GM21381 (cell line): ENCODE data around the gene FBRS.
A peak's percentile ranks its signal among the peaks of the same experiment; 100 is the strongest.
"Not testable (repeated sequence)": the region's sequence is repeated elsewhere in the genome, so short reads cannot be mapped to it uniquely, and the experiment has no call there.

Source experiments
- ATAC-seq: cut with Tn5 transposase; IDR thresholded peaks from one replicate; pipeline ENCODE4 v1.9.1; 2021; ENCODE audit warnings: mild to moderate bottlenecking, moderate library complexity; ENCODE audit not compliant: unreplicated experiment

Gene FBRS

DNA sequence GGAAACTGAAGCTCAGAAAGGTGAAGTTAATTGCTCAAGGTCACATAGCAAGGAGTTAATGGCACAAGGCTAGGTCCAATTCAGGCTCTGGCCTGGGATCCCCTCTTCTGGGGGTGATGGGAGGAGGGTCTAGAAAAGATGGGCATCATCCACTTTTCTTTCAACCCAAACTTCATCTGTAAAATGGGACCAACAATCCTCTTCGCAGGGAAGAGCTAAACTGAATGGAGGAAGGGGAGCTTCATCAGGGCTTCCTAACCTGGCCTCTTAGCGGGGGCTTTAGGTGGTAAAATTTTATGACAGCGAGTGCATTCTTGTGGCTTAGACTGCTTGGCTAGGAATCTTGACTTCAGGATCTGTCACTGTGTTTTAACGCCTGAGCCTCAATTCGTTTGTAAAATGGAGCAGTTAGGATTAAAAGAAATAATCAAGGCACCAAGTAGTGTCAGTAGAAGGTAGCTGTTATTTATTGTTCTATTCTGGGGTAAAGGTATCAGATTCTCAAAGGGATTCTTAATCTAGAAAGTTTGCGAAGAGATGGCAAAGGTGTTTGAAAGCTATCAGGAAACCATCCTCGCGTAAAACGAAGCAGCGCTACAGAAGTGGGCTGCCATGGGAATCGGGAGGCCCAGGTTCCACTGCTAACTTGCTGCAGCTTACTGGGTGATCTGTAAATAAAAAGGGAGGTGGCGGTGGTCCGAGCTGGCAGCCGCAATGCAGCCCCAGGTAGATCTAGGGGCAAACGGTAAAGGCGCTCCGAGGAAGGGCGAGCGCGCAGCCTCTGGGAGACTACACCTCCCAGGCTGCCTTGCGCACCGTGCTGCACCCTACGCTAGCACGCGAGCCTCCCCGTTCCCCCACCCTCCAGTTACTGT, 39.3 kb downstream of the FBRS start:
- ATAC-seq = peak; percentile 82

DNA sequence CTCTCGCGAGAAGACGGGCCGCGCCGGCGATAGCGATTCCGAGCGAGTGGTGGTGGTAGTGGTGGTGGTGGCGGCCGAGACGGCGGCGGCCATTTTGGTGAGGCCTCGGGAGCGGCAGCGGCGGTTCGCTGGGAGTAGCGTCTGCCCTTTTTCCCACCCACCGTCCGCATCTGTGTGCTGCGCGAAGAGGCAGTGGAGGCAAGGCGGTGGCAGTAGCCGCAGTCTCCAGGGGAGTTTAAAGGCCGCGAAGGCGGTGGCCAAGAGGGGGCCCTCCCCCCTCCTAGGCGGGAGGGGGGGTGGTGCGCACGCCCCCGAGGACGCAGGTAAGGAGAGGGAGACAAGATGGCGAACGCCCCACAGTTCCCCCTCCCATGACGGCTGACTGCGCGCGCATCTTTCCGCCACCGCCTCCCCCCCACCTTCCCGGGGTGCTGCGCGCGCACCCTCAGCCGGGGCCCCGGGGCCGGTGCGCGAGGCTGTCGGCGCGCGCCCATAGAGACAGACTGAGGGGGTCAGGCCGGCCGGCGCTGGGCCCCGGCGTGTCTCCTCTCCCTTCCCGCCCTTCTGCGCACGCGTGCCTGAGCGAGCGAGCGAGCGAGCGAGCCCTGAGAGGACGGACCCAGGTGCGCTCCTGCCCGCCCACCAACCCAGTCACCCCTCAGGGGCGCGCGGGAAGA, 40.0 kb downstream of the FBRS start:
- peak; percentile 64 for ATAC-seq

DNA sequence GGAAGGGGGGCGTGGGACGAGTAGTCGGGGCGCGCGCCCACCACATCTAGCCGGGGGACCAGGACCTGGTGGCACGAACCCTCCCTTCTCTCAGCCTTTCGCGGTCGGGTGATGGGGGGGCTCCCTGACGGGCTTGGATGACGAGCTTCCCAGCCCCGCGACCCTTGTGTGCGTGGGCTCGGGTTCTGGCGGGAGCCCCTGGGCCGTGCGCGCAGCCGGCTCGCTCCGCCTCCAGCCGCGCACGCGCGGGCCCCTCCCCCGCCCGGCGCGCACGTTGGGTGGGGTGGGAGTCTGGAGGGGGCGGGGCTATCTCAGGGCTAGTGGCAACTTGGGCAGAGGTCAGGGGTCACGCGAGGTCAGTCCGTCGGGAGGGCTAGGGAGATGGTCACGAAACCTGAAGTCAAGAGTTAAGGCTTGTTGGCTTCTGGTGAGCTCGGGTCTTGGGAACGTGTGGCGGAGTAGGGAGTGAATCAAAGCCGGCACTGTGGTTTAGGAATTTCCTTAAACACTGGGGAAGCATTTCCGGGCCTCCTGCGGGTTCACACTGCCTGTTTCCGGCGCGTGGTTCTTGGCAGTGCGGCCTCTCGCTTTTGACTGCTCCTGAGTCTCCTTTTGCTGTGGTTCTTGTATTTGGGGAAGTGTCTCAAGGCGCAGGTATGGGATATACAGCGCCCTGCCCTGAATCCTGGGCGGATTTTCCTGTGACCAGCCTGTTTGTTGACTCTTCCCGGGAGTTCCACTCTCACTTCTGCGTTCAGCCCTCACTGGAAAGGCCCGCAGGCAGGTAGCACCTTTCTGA, 40.8 kb downstream of the FBRS start, which contains the start of gene SRCAP:
Gene SRCAP (plus strand): TSS at position 356 of the 799 bp plus-strand sequence. CDS start 1,654 bp downstream, outside the sequence.
- peak; percentile 32 for ATAC-seq

DNA sequence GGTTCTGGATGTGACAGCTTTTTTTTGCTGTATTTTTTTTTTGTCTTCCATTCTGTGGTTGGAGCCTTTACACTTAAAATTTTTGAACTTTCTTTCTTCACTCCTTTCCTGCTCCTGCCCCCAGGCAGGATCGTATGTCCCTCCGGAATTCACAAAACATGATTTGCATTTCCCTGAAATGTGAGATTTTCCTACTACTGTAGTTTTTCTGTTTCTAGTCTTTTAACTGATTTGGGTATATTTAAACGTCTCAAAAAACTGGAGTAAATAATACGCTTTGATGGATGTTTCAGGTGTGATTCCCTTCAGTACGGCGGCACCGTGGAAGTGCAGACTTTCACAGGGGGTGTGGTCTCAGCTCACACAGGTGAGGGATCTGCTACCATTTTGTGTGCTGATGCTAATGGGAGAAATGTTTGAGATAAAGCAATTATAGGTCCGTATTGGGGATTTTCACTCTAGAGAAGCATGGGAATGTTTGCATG, 41.4 kb downstream of the FBRS start:
- no peak for ATAC-seq

DNA sequence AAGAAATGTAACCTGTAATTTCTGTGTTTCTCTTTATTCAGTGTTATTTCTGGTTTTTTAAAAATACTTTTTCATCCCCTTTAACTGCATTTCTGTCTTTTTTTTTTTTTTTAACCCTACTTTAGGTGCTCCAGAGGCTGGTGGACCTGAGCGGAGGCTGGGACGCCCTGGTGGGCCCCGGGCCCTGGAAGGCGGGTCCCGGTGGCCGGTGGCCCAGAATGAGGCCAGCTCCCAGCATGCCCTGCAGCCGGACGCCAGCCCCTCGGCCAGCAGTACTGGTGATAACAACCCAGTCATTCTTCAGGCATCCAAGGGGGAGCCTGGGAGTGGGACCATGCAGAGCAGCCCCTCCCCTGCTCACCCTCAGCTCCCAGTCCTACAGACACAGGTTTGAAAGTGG, 42.3 kb downstream of the FBRS start:
- no peak for ATAC-seq

DNA sequence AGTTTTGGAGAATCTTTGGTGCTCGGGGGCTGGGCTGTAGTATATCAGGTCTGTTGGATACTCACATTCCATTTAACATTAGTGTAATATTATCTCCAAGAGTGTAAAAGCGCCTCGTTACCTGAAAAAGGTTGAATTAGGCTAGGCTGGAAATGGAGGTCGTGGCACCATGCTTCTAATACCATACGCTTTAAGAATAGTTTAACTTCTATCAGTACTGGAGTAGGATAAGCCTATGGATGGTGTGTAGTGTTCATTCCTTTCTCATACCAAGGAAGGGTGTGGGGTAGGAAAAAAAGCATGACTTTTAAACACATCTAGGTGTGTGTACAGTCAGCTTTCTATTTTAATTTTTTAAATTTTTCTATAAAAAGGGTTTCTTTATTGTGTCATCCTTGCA, 42.7 kb downstream of the FBRS start:
- ATAC-seq = no peak

DNA sequence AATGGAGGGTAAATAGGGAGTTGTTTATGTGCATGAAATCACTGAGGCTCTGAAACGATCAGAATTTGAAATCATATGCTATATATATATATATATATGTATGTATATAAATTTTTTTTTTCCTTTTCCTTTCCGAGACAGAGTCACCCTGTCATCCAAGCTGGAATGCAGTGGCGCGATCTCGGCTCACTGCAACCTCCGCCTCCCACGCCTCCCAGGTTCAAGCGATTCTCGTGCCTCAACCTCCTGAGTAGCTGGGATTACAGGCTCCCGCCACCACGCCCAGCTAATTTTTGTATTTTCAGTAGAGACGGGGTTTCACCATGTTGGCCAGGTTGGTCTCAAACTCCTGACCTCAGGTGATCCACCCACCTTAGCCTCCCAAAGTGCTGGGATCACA, 44.8 kb downstream of the FBRS start:
- not testable (repeated sequence) for ATAC-seq

DNA sequence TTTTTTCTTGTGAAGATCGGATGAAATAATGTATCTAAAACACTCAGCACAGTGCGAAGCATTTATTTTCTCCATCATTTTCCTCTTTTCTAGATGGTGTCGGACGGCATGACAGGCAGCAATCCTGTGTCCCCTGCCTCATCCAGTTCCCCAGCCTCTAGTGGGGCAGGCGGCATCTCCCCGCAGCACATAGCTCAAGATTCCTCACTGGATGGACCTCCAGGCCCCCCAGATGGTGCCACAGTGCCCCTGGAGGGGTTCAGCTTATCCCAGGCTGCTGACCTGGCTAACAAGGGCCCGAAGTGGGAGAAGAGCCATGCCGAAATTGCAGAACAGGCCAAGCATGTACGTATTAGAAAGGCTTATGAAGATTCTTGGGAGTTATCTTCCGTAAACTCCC, 45.7 kb downstream of the FBRS start:
- ATAC-seq = no peak

DNA sequence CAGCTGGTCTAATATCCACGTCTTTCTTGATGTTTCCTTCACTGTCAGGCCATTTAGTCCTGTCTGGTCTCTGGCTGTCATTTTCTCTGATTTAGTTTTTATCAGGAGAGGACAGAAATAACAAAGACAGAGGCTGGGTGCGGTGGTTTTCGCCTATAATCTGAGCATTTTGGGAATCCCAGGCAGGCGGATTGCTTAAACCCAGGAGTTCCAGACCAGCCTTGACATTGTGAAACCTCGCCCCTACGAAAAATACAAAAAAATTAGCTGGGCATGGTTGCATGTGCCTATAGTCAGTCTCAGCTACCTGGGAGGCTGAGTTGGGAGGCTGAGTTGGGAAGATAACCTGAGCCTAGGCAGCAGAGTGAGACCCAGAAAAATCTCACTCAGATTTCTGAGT, 47.8 kb downstream of the FBRS start:
- no peak for ATAC-seq

DNA sequence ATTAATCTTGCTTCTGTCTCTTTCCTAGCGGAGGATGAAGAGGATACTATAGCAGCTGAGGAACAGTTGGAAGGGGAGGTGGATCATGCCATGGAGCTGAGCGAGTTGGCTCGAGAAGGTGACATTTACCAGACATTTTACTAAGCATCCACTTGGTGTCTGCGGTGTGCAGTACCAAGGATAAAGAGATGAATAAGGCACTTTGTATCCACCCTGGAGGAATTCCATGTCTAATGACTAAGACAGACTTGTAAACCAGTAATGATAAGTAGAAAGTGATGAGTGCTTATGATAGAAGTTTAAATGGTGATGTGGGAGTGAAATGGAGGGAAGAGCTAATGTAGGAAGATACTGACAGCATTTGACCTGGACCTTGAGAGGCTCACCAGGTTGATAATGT, 52.7 kb downstream of the FBRS start:
- no peak for ATAC-seq

DNA sequence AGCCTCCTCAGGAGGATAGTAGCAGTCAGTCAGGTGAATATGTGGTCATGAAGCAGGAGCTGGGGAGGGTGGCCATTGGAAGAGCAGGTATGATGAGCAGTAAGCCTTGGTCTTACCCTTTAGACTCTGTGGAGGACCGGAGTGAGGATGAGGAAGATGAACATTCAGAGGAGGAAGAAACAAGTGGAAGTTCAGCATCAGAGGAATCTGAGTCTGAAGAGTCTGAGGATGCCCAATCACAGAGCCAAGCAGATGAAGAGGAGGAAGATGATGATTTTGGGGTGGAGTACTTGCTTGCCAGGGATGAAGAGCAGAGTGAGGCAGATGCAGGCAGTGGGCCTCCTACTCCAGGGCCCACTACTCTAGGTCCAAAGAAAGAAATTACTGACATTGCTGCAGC, 53.5 kb downstream of the FBRS start:
- ATAC-seq = no peak

DNA sequence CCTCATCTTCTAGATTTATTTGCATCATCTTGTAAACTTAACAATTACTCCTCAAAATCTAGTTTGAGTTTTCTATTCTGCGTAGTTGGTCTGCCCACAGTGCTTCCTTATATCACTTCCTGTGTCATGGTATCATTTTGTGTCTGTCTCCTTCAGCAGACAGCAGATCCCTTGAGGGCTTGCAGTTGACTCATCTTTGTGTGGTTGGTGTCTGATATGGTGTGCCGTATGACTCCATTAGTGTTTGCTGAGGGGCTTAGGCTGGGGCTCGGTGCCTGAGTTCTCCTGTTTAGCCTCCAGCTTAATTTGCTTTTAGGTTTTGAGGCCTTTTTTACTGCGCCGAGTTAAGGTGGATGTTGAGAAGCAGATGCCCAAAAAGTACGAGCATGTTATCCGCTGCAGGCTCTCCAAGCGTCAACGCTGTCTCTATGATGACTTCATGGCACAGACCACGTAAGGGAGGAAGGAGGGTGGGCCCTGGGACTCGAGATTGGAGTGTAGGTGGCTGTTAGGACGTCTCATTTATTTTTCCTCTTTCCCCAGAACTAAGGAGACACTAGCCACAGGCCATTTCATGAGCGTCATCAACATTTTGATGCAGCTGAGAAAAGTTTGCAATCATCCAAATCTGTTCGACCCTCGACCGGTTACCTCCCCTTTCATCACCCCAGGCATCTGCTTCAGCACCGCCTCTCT, 57.7 kb downstream of the FBRS start:
- no peak for ATAC-seq

DNA sequence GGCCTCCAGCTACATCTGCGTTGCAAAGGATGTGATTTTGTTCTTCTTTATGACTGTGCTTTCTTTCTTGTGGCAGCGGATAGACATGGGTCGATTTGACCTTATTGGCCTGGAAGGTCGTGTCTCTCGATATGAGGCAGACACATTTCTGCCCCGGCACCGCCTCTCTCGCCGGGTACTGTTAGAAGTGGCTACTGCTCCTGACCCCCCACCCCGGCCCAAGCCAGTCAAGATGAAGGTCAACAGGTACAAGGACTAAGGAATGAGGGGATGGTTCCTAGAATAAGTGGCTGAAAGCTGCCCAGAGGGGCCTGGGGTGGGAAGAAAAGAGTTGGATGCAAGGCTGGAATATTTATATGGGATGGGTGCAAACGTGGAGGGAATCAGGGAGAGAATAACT, 61.9 kb downstream of the FBRS start:
- ATAC-seq = no peak
